CD8-positive, alpha-beta memory T cell (primary cell): ENCODE results near the gene BBS1. TPM values are rescaled to one million over a fixed set of nuclear protein-coding genes. Genes with fewer than 3 reads are reported as not detected.

Source experiments
- CTCF ChIA-PET: fragments of 350-600 bp; sonication (Branson Sonifier 250); formaldehyde crosslinking; loops from one replicate; lab custom pipeline; 2021; ENCODE audit warnings: antibody characterized with exemption; lab: Charles Lee
- POLR2A ChIA-PET: fragments of 350-600 bp; sonication (Branson Sonifier 250); formaldehyde crosslinking; loops from one replicate; lab custom pipeline; 2021; ENCODE audit warnings: antibody characterized with exemption; lab: Charles Lee
- DNase-seq, 5 donors: peaks; one replicate each; pipeline versions ENCODE4 v3.0.0 to v3.0.0-alpha.2; 2020 to 2022; ENCODE audit warnings: mixed read lengths in 1 of 5
- H3K27ac ChIP-seq: one replicate; pipeline ENCODE4 v1.7.0; 2013; ENCODE audit warnings: low read depth, mild to moderate bottlenecking, low read length, moderate library complexity
- H3K27me3 ChIP-seq: 2 replicates; pipeline ENCODE4 v1.7.0; 2013; ENCODE audit warnings: low read length, mild to moderate bottlenecking; ENCODE audit not compliant: insufficient read depth, poor library complexity, severe bottlenecking
- H3K36me3 ChIP-seq: 2 replicates; pipeline ENCODE4 v1.7.0; 2013; ENCODE audit warnings: mild to moderate bottlenecking, low read length, moderate library complexity; ENCODE audit not compliant: insufficient read depth
- H3K4me1 ChIP-seq: 2 replicates; pipeline ENCODE4 v1.7.0; 2013; ENCODE audit warnings: mild to moderate bottlenecking, low read length, moderate library complexity; ENCODE audit not compliant: insufficient read depth
- H3K4me3 ChIP-seq: 2 replicates; pipeline ENCODE4 v1.7.0; 2013; ENCODE audit warnings: mild to moderate bottlenecking, low read length
- H3K9me3 ChIP-seq: 2 replicates; pipeline ENCODE4 v1.7.0; 2013; ENCODE audit warnings: mild to moderate bottlenecking, low read length
- H3K27ac Mint-ChIP-seq, 8 donors: one replicate each; pipeline ENCODE4 v1.8.0; 2020 to 2021; ENCODE audit warnings: mixed read lengths in 8 of 8, mild to moderate bottlenecking in 6 of 8, inconsistent platforms in 3 of 8, moderate library complexity in 3 of 8
- H3K27me3 Mint-ChIP-seq, 2 donors: one replicate each; pipeline ENCODE4 v1.8.0; 2020 to 2021; ENCODE audit warnings: mixed read lengths in 2 of 2, mild to moderate bottlenecking in 1 of 2, moderate library complexity in 1 of 2
- H3K36me3 Mint-ChIP-seq, 3 donors: one replicate each; pipeline ENCODE4 v1.8.0; 2020 to 2021; ENCODE audit warnings: mixed read lengths in 3 of 3, inconsistent platforms in 1 of 3, mild to moderate bottlenecking in 1 of 3
- H3K4me1 Mint-ChIP-seq, 3 donors: one replicate each; pipeline ENCODE4 v1.8.0; 2020 to 2021; ENCODE audit warnings: mixed read lengths in 3 of 3, inconsistent platforms in 1 of 3, mild to moderate bottlenecking in 1 of 3
- H3K4me3 Mint-ChIP-seq, 7 donors: one replicate each; pipeline ENCODE4 v1.8.0; 2020 to 2021; ENCODE audit warnings: mixed read lengths in 7 of 7, mild to moderate bottlenecking in 6 of 7, moderate library complexity in 4 of 7, inconsistent platforms in 2 of 7
- H3K9me3 Mint-ChIP-seq, 5 donors: one replicate each; pipeline ENCODE4 v1.8.0; 2020 to 2022; ENCODE audit warnings: mixed read lengths in 5 of 5, mild to moderate bottlenecking in 3 of 5, moderate library complexity in 2 of 5, inconsistent platforms in 1 of 5
- polyA plus RNA-seq: library from polyadenylated mRNA; unstranded; fragments of 300-500 nt; fragmentation: Illumina TruSeq; gene quantifications from one replicate; pipeline ENCODE4 v1.2.3, GENCODE V29; 2021
- total RNA-seq, 2 experiments: library from RNA; stranded (reverse); gene quantifications; one replicate each; pipeline ENCODE4 v1.2.3, GENCODE V29; 2021

The BBS1 gene
- total and polyA plus RNA-seq, 3 experiments from 2014 or later, result 15.6 to 21.2 (median 17.7) TPM

DNA sequence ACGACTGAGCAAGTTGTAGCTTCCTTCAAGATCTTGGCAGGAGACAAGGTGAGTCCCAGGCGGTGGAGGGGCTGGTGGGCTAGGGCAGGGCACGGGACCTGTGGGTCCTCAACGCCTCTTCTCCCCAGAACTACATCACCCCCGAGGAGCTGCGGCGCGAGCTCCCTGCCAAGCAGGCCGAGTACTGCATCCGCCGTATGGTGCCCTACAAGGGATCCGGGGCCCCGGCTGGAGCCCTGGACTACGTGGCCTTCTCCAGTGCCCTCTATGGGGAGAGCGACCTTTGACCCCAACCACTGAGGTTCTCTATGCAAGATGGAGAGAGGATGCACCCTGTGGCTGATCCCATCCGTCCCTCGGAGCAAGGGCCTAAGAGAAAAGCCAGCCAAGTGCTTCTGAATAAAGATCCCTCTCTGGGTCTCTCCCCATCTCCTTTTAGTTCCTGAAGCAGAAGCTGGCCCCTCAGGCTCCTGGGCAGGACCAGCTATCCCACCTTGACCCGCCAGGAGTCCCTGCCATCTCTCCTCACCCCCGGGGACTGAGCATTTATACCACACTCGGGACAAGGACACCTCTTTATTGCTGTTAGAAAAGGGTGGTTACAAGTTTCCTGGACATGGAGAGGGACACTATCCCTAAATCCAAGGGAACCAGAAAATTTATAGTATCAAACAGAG is 52.6 kb downstream of the BBS1 start:
- Mint-ChIP-seq H3K27ac (peak overlapping the region in 1 of 8 donors; percentile 46), H3K27me3 (peaks cover 6 to 7% of the 10 kb centered on the region in 2 donors), H3K36me3 (peaks cover 0 to 5% (median 1%) of the 10 kb centered on the region in 3 donors), H3K4me3 (no peak overlapping the region), H3K4me1 (peaks cover 0 to 15% (median 10%) of the 10 kb centered on the region in 3 donors), H3K9me3 (no peaks in the 10 kb centered on the region)
- ChIA-PET POLR2A (interaction anchor here (0.5 kb wide), 1 partner anchor 790 kb away, joined by 3 read pairs; the partner anchor contains the start of gene POLD4), CTCF (no interaction called here)
- no peak for DNase-seq
- H3K4me3 ChIP-seq, result no peak overlapping the region
- H3K27me3 ChIP-seq, result no peaks in the 10 kb centered on the region
- H3K4me1 ChIP-seq, result peaks cover 9% of the 10 kb centered on the region
- H3K9me3 ChIP-seq, result no peaks in the 10 kb centered on the region
- H3K27ac ChIP-seq, result no peak overlapping the region
- no peaks in the 10 kb centered on the region for H3K36me3 ChIP-seq

- Mint-ChIP-seq H3K27ac (no peak overlapping the region), H3K9me3 (no peaks in the 10 kb centered on the region), H3K36me3 (peaks cover 0 to 5% (median 0%) of the 10 kb centered on the region in 3 donors), H3K4me3 (no peak overlapping the region), H3K4me1 (peaks cover 4 to 16% (median 11%) of the 10 kb centered on the region in 3 donors), H3K27me3 (peaks cover 1 to 7% of the 10 kb centered on the region in 2 donors)
- Histone ChIP-seq H3K27me3 (no peaks in the 10 kb centered on the region), H3K4me1 (peaks cover 11% of the 10 kb centered on the region), H3K4me3 (no peak overlapping the region), H3K9me3 (no peaks in the 10 kb centered on the region), H3K36me3 (no peaks in the 10 kb centered on the region), H3K27ac (no peak overlapping the region)
- POLR2A ChIA-PET, result no interaction called here
- DNase-seq, result no peak
- CTCF ChIA-PET, result no interaction called here
Observed at GRCh38 chr11:66563832-66564231, 53.4 kb downstream of the BBS1 start.

DNA sequence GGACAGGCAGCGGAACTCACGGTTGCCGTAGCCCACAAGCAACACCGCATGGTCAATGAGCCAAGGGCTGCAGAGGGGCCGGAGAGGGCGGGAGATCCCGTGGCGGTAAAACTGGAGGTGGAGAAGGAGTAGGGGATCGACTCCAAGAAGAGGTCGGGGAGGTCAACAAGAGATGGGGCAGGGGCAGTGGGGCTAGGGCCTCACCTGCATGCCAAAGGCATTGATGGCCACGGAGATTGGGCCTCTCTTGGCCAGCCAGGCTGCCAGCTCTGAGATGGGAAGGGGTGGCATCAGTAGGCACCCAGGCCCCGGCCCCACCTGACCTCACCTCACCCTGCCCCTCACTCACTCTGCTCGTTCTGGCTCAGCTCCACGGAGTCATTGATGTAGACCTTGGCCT is 54.1 kb downstream of the BBS1 start:
- Histone ChIP-seq H3K36me3 (no peaks in the 10 kb centered on the region), H3K9me3 (no peaks in the 10 kb centered on the region), H3K27ac (no peak overlapping the region), H3K4me1 (peaks cover 9% of the 10 kb centered on the region), H3K4me3 (no peak overlapping the region), H3K27me3 (no peaks in the 10 kb centered on the region)
- Mint-ChIP-seq H3K4me3 (peak overlapping the region in 2 of 7 donors; percentile 16 to 20), H3K36me3 (peaks cover 0 to 5% (median 0%) of the 10 kb centered on the region in 3 donors), H3K27me3 (peaks cover 0 to 7% of the 10 kb centered on the region in 2 donors), H3K4me1 (peaks cover 4 to 15% (median 10%) of the 10 kb centered on the region in 3 donors), H3K9me3 (no peaks in the 10 kb centered on the region), H3K27ac (no peak overlapping the region)
- ChIA-PET POLR2A (no interaction called here), CTCF (interaction anchor here (1.0 kb wide), 1 partner anchor 12 kb away, joined by 3 read pairs; no protein-coding TSS in a partner anchor)
- DNase-seq, result no peak

- Histone ChIP-seq H3K27me3 (no peaks in the 10 kb centered on the region), H3K4me3 (no peak overlapping the region), H3K4me1 (peaks cover 9% of the 10 kb centered on the region), H3K9me3 (no peaks in the 10 kb centered on the region), H3K36me3 (no peaks in the 10 kb centered on the region), H3K27ac (no peak overlapping the region)
- ChIA-PET CTCF (interaction anchor here (1.0 kb wide), 1 partner anchor 12 kb away, joined by 3 read pairs; no protein-coding TSS in a partner anchor), POLR2A (no interaction called here)
- Mint-ChIP-seq H3K36me3 (peaks cover 0 to 5% (median 0%) of the 10 kb centered on the region in 3 donors), H3K27ac (no peak overlapping the region), H3K27me3 (peaks cover 2 to 7% of the 10 kb centered on the region in 2 donors), H3K9me3 (no peaks in the 10 kb centered on the region), H3K4me3 (peak overlapping the region in 1 of 7 donors; percentile 20), H3K4me1 (peaks cover 4 to 15% (median 10%) of the 10 kb centered on the region in 3 donors)
- DNase-seq, result no peak
Observed at GRCh38 chr11:66564984-66565383, 54.5 kb downstream of the BBS1 start.

GRCh38 chr11:66566221-66566620 is 55.8 kb downstream of the BBS1 start:
- Histone ChIP-seq H3K27ac (no peak overlapping the region), H3K9me3 (no peaks in the 10 kb centered on the region), H3K4me1 (peaks cover 9% of the 10 kb centered on the region), H3K27me3 (no peaks in the 10 kb centered on the region), H3K4me3 (no peak overlapping the region), H3K36me3 (no peaks in the 10 kb centered on the region)
- Mint-ChIP-seq H3K9me3 (no peaks in the 10 kb centered on the region), H3K4me1 (peaks cover 4 to 15% (median 10%) of the 10 kb centered on the region in 3 donors), H3K27me3 (peaks cover 7 to 11% of the 10 kb centered on the region in 2 donors), H3K36me3 (peaks cover 0 to 5% (median 0%) of the 10 kb centered on the region in 3 donors), H3K4me3 (peak overlapping the region in 4 of 7 donors; percentile 12 to 55 (median 20)), H3K27ac (no peak overlapping the region)
- no peak for DNase-seq
- POLR2A ChIA-PET, result no interaction called here
- CTCF ChIA-PET, result no interaction called here

DNA sequence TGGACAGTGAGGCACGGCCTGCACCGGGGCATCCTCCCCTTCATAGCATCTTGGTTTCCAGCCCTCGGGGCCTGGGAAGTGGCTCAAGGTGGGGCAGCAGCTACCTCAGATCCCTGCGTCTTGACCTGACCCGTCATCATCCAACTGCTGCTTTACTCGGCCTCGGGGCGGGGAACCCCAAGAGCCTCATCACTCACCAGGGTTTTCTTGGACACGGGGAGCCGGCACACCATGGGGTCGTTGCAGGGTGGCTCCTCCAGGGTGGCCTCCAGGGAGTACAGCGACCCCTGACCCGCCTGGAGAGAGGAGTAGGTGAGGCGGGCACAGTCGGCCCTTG is 57.3 kb downstream of the BBS1 start:
- peaks cover 5 to 11% of the 10 kb centered on the region in 2 donors for H3K27me3 Mint-ChIP-seq

DNA sequence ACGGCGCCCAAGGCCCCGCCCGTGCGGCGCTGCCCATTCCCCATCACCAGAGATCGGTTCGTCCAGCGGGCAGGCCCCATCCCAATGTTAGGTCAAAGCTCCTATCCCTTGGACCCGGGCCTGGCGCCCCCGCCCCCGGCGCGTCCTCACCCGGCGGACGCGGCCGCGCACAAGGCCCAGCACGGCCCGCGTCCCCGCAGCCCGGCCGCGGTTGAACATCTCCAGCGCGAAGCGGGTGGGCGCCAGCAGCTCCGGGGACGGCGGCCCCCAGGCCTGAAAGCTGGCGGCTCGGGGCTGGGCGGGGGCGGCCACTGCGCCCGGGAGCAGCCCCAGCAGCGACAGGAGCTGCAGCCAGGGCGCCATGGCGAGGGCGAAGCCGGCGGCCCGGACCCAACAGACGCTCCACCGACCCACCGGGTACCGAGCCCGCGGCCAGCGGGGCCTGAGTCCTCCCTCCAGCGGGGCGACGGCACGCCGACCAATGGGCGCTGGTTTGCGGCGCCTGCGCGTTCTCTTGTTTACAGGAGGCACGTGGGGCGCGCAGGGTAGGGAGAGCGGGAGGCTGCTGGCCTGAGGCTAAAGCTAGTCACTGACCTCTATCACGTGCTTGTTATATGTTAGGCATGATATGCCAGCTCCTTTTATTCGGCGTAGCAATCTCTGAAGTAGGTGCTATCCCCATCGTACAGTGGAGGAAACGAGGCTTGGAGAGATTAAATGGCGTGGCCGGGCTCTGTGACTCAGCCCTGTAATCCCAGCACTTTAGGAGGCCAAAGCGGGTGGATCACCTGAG is 57.9 kb downstream of the BBS1 start, which contains the start of gene CTSF:
Gene CTSF (minus strand): TSS at position 483 of the 793 bp plus-strand sequence. CDS start 120 bp downstream, at position 363.
- DNase-seq, result peak; percentile 46 to 81 (median 73)
- H3K27me3 Mint-ChIP-seq, result peaks cover 5 to 11% of the 10 kb centered on the region in 2 donors
- Histone ChIP-seq H3K27ac (no peak within 1 kb of the TSS), H3K4me3 (peak within 1 kb of the TSS; percentile 41), H3K36me3 (no peaks in the 10 kb centered on the region), H3K4me1 (peaks cover 9% of the 10 kb centered on the region), H3K27me3 (no peaks in the 10 kb centered on the region), H3K9me3 (no peaks in the 10 kb centered on the region)
- peaks cover 4 to 15% (median 10%) of the 10 kb centered on the region in 3 donors for H3K4me1 Mint-ChIP-seq
- H3K9me3 Mint-ChIP-seq, result no peaks in the 10 kb centered on the region
- CTCF ChIA-PET, result interaction anchor here (0.9 to 3.8 kb wide), 7 partner anchors 10 to 129 kb away, joined by 3 to 14 read pairs (median 5); partner anchors contain the start of genes ACTN3, CCDC87, CCS and RBM4B
- peak within 1 kb of the TSS; percentile 45 to 83 (median 82) for H3K4me3 Mint-ChIP-seq
- POLR2A ChIA-PET, result interaction anchor here (0.7 to 2.5 kb wide), 7 partner anchors 22 to 158 kb away, joined by 3 to 12 read pairs (median 4); partner anchors contain the start of genes ACTN3, PELI3, RBM14 and RBM4B
- peaks cover 0 to 5% (median 0%) of the 10 kb centered on the region in 3 donors for H3K36me3 Mint-ChIP-seq
- peak within 1 kb of the TSS in 4 of 8 donors; percentile 54 to 90 (median 88) for H3K27ac Mint-ChIP-seq

More for the DNA sequence above, 57.3 kb downstream of the BBS1 start:
- Histone ChIP-seq H3K27me3 (no peaks in the 10 kb centered on the region), H3K27ac (no peak overlapping the region), H3K9me3 (no peaks in the 10 kb centered on the region), H3K4me1 (peaks cover 9% of the 10 kb centered on the region), H3K36me3 (no peaks in the 10 kb centered on the region), H3K4me3 (peak overlapping the region; percentile 41)
- ChIA-PET POLR2A (interaction anchor here (1.1 to 2.5 kb wide), 3 partner anchors 22 to 110 kb away, joined by 4 to 12 read pairs (median 7); partner anchors contain the start of genes ACTN3, RBM14, RBM4B and ZDHHC24), CTCF (interaction anchor here (1.2 to 3.8 kb wide), 5 partner anchors 10 to 128 kb away, joined by 3 to 14 read pairs (median 5); partner anchors contain the start of genes ACTN3, RBM4B and ZDHHC24)
- DNase-seq, result no peak
- Mint-ChIP-seq H3K4me3 (peak overlapping the region; percentile 45 to 83 (median 73)), H3K9me3 (no peaks in the 10 kb centered on the region), H3K36me3 (peaks cover 0 to 5% (median 0%) of the 10 kb centered on the region in 3 donors), H3K27ac (no peak overlapping the region), H3K4me1 (peaks cover 4 to 15% (median 10%) of the 10 kb centered on the region in 3 donors)
